CD8-positive, alpha-beta memory T cell (primary cell): ENCODE results near the gene SUSD4. TPM values are rescaled to one million over a fixed set of nuclear protein-coding genes. Genes with fewer than 3 reads are reported as not detected.

Source experiments
- CTCF ChIA-PET: fragments of 350-600 bp; sonication (Branson Sonifier 250); formaldehyde crosslinking; loops from one replicate; lab custom pipeline; 2021; ENCODE audit warnings: antibody characterized with exemption; lab: Charles Lee
- POLR2A ChIA-PET: fragments of 350-600 bp; sonication (Branson Sonifier 250); formaldehyde crosslinking; loops from one replicate; lab custom pipeline; 2021; ENCODE audit warnings: antibody characterized with exemption; lab: Charles Lee
- DNase-seq, 5 donors: peaks; one replicate each; pipeline versions ENCODE4 v3.0.0 to v3.0.0-alpha.2; 2020 to 2022; ENCODE audit warnings: mixed read lengths in 1 of 5
- H3K27ac ChIP-seq: one replicate; pipeline ENCODE4 v1.7.0; 2013; ENCODE audit warnings: low read depth, mild to moderate bottlenecking, low read length, moderate library complexity
- H3K27me3 ChIP-seq: 2 replicates; pipeline ENCODE4 v1.7.0; 2013; ENCODE audit warnings: low read length, mild to moderate bottlenecking; ENCODE audit not compliant: insufficient read depth, poor library complexity, severe bottlenecking
- H3K36me3 ChIP-seq: 2 replicates; pipeline ENCODE4 v1.7.0; 2013; ENCODE audit warnings: mild to moderate bottlenecking, low read length, moderate library complexity; ENCODE audit not compliant: insufficient read depth
- H3K4me1 ChIP-seq: 2 replicates; pipeline ENCODE4 v1.7.0; 2013; ENCODE audit warnings: mild to moderate bottlenecking, low read length, moderate library complexity; ENCODE audit not compliant: insufficient read depth
- H3K4me3 ChIP-seq: 2 replicates; pipeline ENCODE4 v1.7.0; 2013; ENCODE audit warnings: mild to moderate bottlenecking, low read length
- H3K9me3 ChIP-seq: 2 replicates; pipeline ENCODE4 v1.7.0; 2013; ENCODE audit warnings: mild to moderate bottlenecking, low read length
- H3K27ac Mint-ChIP-seq, 8 donors: one replicate each; pipeline ENCODE4 v1.8.0; 2020 to 2021; ENCODE audit warnings: mixed read lengths in 8 of 8, mild to moderate bottlenecking in 6 of 8, inconsistent platforms in 3 of 8, moderate library complexity in 3 of 8
- H3K27me3 Mint-ChIP-seq, 2 donors: one replicate each; pipeline ENCODE4 v1.8.0; 2020 to 2021; ENCODE audit warnings: mixed read lengths in 2 of 2, mild to moderate bottlenecking in 1 of 2, moderate library complexity in 1 of 2
- H3K36me3 Mint-ChIP-seq, 3 donors: one replicate each; pipeline ENCODE4 v1.8.0; 2020 to 2021; ENCODE audit warnings: mixed read lengths in 3 of 3, inconsistent platforms in 1 of 3, mild to moderate bottlenecking in 1 of 3
- H3K4me1 Mint-ChIP-seq, 3 donors: one replicate each; pipeline ENCODE4 v1.8.0; 2020 to 2021; ENCODE audit warnings: mixed read lengths in 3 of 3, inconsistent platforms in 1 of 3, mild to moderate bottlenecking in 1 of 3
- H3K4me3 Mint-ChIP-seq, 7 donors: one replicate each; pipeline ENCODE4 v1.8.0; 2020 to 2021; ENCODE audit warnings: mixed read lengths in 7 of 7, mild to moderate bottlenecking in 6 of 7, moderate library complexity in 4 of 7, inconsistent platforms in 2 of 7
- H3K9me3 Mint-ChIP-seq, 5 donors: one replicate each; pipeline ENCODE4 v1.8.0; 2020 to 2022; ENCODE audit warnings: mixed read lengths in 5 of 5, mild to moderate bottlenecking in 3 of 5, moderate library complexity in 2 of 5, inconsistent platforms in 1 of 5
- polyA plus RNA-seq: library from polyadenylated mRNA; unstranded; fragments of 300-500 nt; fragmentation: Illumina TruSeq; gene quantifications from one replicate; pipeline ENCODE4 v1.2.3, GENCODE V29; 2021
- total RNA-seq, 2 experiments: library from RNA; stranded (reverse); gene quantifications; one replicate each; pipeline ENCODE4 v1.2.3, GENCODE V29; 2021

SUSD4 gene
- total and polyA plus RNA-seq, 3 experiments from 2014 or later, result 0.16 to 4.2 (median 0.18) TPM

- Histone ChIP-seq H3K27ac (no peak overlapping the region), H3K36me3 (no peaks in the 10 kb centered on the region), H3K4me3 (no peak overlapping the region), H3K4me1 (peaks cover 21% of the 10 kb centered on the region), H3K27me3 (peaks cover 5% of the 10 kb centered on the region), H3K9me3 (no peaks in the 10 kb centered on the region)
- CTCF ChIA-PET, result no interaction called here
- H3K4me1 Mint-ChIP-seq, result peaks cover 8 to 18% (median 13%) of the 10 kb centered on the region in 3 donors
- peaks cover 2 to 31% of the 10 kb centered on the region in 2 donors for H3K27me3 Mint-ChIP-seq
- peak overlapping the region in 2 of 8 donors; percentile 4 to 8 for H3K27ac Mint-ChIP-seq
- peak overlapping the region in 3 of 7 donors; percentile 42 to 60 (median 42) for H3K4me3 Mint-ChIP-seq
- POLR2A ChIA-PET, result no interaction called here
- peak in 1 of 5 donors; percentile 19 for DNase-seq
- peaks cover 0 to 7% (median 0%) of the 10 kb centered on the region in 3 donors for H3K36me3 Mint-ChIP-seq
- H3K9me3 Mint-ChIP-seq, result no peaks in the 10 kb centered on the region
Measured at GRCh38 chr1:223323491-223324484, 40.2 kb downstream of the SUSD4 start.

GRCh38 chr1:223322868-223323267 is 41.1 kb downstream of the SUSD4 start:
- H3K9me3 ChIP-seq, result no peaks in the 10 kb centered on the region
- H3K4me3 Mint-ChIP-seq, result peak overlapping the region in 1 of 7 donors; percentile 14
- no peak for DNase-seq
- peaks cover 0 to 7% (median 0%) of the 10 kb centered on the region in 3 donors for H3K36me3 Mint-ChIP-seq
- peaks cover 5% of the 10 kb centered on the region for H3K27me3 ChIP-seq
- CTCF ChIA-PET, result no interaction called here
- H3K36me3 ChIP-seq, result no peaks in the 10 kb centered on the region
- no peaks in the 10 kb centered on the region for H3K9me3 Mint-ChIP-seq
- H3K27ac ChIP-seq, result no peak overlapping the region
- H3K4me1 ChIP-seq, result peaks cover 21% of the 10 kb centered on the region
- peak overlapping the region in 2 of 8 donors; percentile 15 to 64 for H3K27ac Mint-ChIP-seq
- no peak overlapping the region for H3K4me3 ChIP-seq
- H3K4me1 Mint-ChIP-seq, result peaks cover 8 to 18% (median 13%) of the 10 kb centered on the region in 3 donors
- POLR2A ChIA-PET, result no interaction called here
- H3K27me3 Mint-ChIP-seq, result peaks cover 0 to 31% of the 10 kb centered on the region in 2 donors

DNA sequence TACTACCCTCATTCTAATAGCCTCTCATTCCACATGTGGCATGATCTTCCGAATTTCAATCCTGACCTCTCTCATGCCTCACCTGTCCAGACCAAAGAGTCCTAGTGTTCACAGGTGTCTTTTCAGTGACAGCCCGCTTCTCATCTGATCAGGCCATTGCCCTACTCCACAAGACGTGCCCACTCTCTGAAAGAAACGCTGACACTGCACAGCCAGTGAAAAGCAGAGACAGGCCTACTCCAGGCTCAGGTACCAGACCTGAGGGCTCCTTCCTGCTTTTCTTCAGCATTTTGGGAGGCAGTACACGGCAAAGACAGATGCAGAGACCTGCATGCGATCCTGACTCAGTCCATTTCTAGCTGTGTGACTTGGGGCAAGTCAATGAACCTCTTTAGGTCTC is 43.0 kb downstream of the SUSD4 start:
- Histone ChIP-seq H3K4me3 (no peak overlapping the region), H3K36me3 (no peaks in the 10 kb centered on the region), H3K4me1 (peaks cover 21% of the 10 kb centered on the region), H3K9me3 (no peaks in the 10 kb centered on the region), H3K27ac (no peak overlapping the region), H3K27me3 (peaks cover 5% of the 10 kb centered on the region)
- DNase-seq, result no peak
- H3K27ac Mint-ChIP-seq, result no peak overlapping the region
- ChIA-PET POLR2A (no interaction called here), CTCF (no interaction called here)
- no peak overlapping the region for H3K4me3 Mint-ChIP-seq
- H3K9me3 Mint-ChIP-seq, result no peaks in the 10 kb centered on the region
- H3K36me3 Mint-ChIP-seq, result peaks cover 0 to 4% (median 0%) of the 10 kb centered on the region in 3 donors
- peaks cover 8 to 19% (median 13%) of the 10 kb centered on the region in 3 donors for H3K4me1 Mint-ChIP-seq
- peaks cover 0 to 31% of the 10 kb centered on the region in 2 donors for H3K27me3 Mint-ChIP-seq

GRCh38 chr1:223319905-223320580 is 43.9 kb downstream of the SUSD4 start:
- Histone ChIP-seq H3K27me3 (peaks cover 5% of the 10 kb centered on the region), H3K27ac (no peak overlapping the region), H3K36me3 (no peaks in the 10 kb centered on the region), H3K4me1 (peaks cover 21% of the 10 kb centered on the region), H3K4me3 (no peak overlapping the region), H3K9me3 (no peaks in the 10 kb centered on the region)
- H3K4me3 Mint-ChIP-seq, result no peak overlapping the region
- H3K36me3 Mint-ChIP-seq, result peaks cover 0 to 6% (median 0%) of the 10 kb centered on the region in 3 donors
- POLR2A ChIA-PET, result no interaction called here
- no peak overlapping the region for H3K27ac Mint-ChIP-seq
- H3K27me3 Mint-ChIP-seq, result peaks cover 0 to 26% of the 10 kb centered on the region in 2 donors
- H3K9me3 Mint-ChIP-seq, result no peaks in the 10 kb centered on the region
- CTCF ChIA-PET, result no interaction called here
- no peak for DNase-seq
- H3K4me1 Mint-ChIP-seq, result peaks cover 8 to 25% (median 13%) of the 10 kb centered on the region in 3 donors

GRCh38 chr1:223319398-223319797 is 44.6 kb downstream of the SUSD4 start:
- DNase-seq, result no peak
- H3K27me3 ChIP-seq, result peaks cover 5% of the 10 kb centered on the region
- peaks cover 0 to 6% (median 0%) of the 10 kb centered on the region in 3 donors for H3K36me3 Mint-ChIP-seq
- ChIA-PET CTCF (no interaction called here), POLR2A (no interaction called here)
- H3K9me3 ChIP-seq, result no peaks in the 10 kb centered on the region
- H3K4me3 ChIP-seq, result no peak overlapping the region
- H3K9me3 Mint-ChIP-seq, result no peaks in the 10 kb centered on the region
- peaks cover 17% of the 10 kb centered on the region for H3K4me1 ChIP-seq
- H3K27ac Mint-ChIP-seq, result peak overlapping the region in 2 of 8 donors; percentile 61 to 89
- H3K27me3 Mint-ChIP-seq, result peaks cover 0 to 24% of the 10 kb centered on the region in 2 donors
- H3K27ac ChIP-seq, result no peak overlapping the region
- H3K4me3 Mint-ChIP-seq, result no peak overlapping the region
- peaks cover 8 to 25% (median 13%) of the 10 kb centered on the region in 3 donors for H3K4me1 Mint-ChIP-seq
- H3K36me3 ChIP-seq, result no peaks in the 10 kb centered on the region

GRCh38 chr1:223316082-223316481 is 47.9 kb downstream of the SUSD4 start:
- H3K9me3 Mint-ChIP-seq, result no peaks in the 10 kb centered on the region
- H3K27me3 ChIP-seq, result peaks cover 3% of the 10 kb centered on the region
- no peak overlapping the region for H3K27ac ChIP-seq
- no peak overlapping the region for H3K27ac Mint-ChIP-seq
- peaks cover 0 to 7% (median 0%) of the 10 kb centered on the region in 3 donors for H3K4me1 Mint-ChIP-seq
- CTCF ChIA-PET, result no interaction called here
- H3K36me3 Mint-ChIP-seq, result peaks cover 0 to 6% (median 0%) of the 10 kb centered on the region in 3 donors
- DNase-seq, result no peak
- H3K9me3 ChIP-seq, result no peaks in the 10 kb centered on the region
- peak overlapping the region in 1 of 7 donors; percentile 26 for H3K4me3 Mint-ChIP-seq
- no peaks in the 10 kb centered on the region for H3K36me3 ChIP-seq
- no peaks in the 10 kb centered on the region for H3K4me1 ChIP-seq
- POLR2A ChIA-PET, result no interaction called here
- peaks cover 0 to 7% of the 10 kb centered on the region in 2 donors for H3K27me3 Mint-ChIP-seq
- H3K4me3 ChIP-seq, result no peak overlapping the region

DNA sequence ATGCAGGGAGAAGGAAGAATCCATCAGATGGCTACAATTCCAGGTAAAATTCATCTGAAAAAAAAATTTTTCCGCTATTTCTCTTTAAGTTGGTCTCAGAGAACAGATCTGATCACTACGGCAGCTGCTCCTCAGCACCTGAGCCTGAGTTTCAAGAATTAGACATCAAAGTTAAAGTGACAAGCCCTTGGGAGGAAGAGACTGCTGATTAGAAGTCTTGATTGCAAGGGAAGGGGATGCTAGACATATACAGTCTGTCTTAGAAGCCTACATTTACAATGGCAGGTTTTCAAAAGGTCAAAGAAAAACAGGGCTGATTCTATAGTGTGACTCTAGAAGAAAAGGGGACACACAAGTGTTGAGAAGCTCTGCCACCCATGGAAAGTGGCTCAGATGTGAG is 48.3 kb downstream of the SUSD4 start:
- H3K27me3 ChIP-seq, result no peaks in the 10 kb centered on the region
- H3K36me3 ChIP-seq, result no peaks in the 10 kb centered on the region
- CTCF ChIA-PET, result no interaction called here
- no peaks in the 10 kb centered on the region for H3K9me3 Mint-ChIP-seq
- H3K4me1 Mint-ChIP-seq, result peaks cover 0 to 7% (median 0%) of the 10 kb centered on the region in 3 donors
- H3K9me3 ChIP-seq, result no peaks in the 10 kb centered on the region
- H3K27me3 Mint-ChIP-seq, result peaks cover 0 to 3% of the 10 kb centered on the region in 2 donors
- no peak overlapping the region for H3K27ac ChIP-seq
- peak overlapping the region in 1 of 7 donors; percentile 26 for H3K4me3 Mint-ChIP-seq
- no peak for DNase-seq
- H3K36me3 Mint-ChIP-seq, result peaks cover 0 to 6% (median 0%) of the 10 kb centered on the region in 3 donors
- no peaks in the 10 kb centered on the region for H3K4me1 ChIP-seq
- H3K4me3 ChIP-seq, result no peak overlapping the region
- POLR2A ChIA-PET, result no interaction called here
- no peak overlapping the region for H3K27ac Mint-ChIP-seq

- ChIA-PET POLR2A (no interaction called here), CTCF (no interaction called here)
- Histone ChIP-seq H3K4me1 (no peaks in the 10 kb centered on the region), H3K36me3 (no peaks in the 10 kb centered on the region), H3K27me3 (no peaks in the 10 kb centered on the region), H3K27ac (no peak overlapping the region), H3K4me3 (no peak overlapping the region), H3K9me3 (no peaks in the 10 kb centered on the region)
- peaks cover 0 to 3% (median 0%) of the 10 kb centered on the region in 3 donors for H3K36me3 Mint-ChIP-seq
- H3K27me3 Mint-ChIP-seq, result peaks cover 0 to 3% of the 10 kb centered on the region in 2 donors
- no peak overlapping the region for H3K4me3 Mint-ChIP-seq
- no peaks in the 10 kb centered on the region for H3K9me3 Mint-ChIP-seq
- DNase-seq, result no peak
- H3K27ac Mint-ChIP-seq, result no peak overlapping the region
- peaks cover 0 to 7% (median 0%) of the 10 kb centered on the region in 3 donors for H3K4me1 Mint-ChIP-seq
Measured at GRCh38 chr1:223313415-223313754, 50.6 kb downstream of the SUSD4 start.
